Erythroblast (primary cell): ENCODE results near the gene CHST6.
"Not testable (repeated sequence)": the region's sequence is repeated elsewhere in the genome, so short reads cannot be mapped to it uniquely, and the experiment has no call there.

Experiments used
- DNase-seq, 2 experiments: peaks; one replicate each; lab custom pipeline; 2025; lab: John Stamatoyannopoulos, UW
- GATA1 ChIP-seq: IDR thresholded peaks from 2 replicates; pipeline ENCODE4 v1.6.1; 2011; ENCODE audit warnings: low read depth, mild to moderate bottlenecking, control low read depth, low read length, moderate library complexity
- POLR2A ChIP-seq: IDR thresholded peaks from 2 replicates; pipeline ENCODE4 v1.6.1; 2011; ENCODE audit warnings: mild to moderate bottlenecking, low read length

CHST6 gene

DNA sequence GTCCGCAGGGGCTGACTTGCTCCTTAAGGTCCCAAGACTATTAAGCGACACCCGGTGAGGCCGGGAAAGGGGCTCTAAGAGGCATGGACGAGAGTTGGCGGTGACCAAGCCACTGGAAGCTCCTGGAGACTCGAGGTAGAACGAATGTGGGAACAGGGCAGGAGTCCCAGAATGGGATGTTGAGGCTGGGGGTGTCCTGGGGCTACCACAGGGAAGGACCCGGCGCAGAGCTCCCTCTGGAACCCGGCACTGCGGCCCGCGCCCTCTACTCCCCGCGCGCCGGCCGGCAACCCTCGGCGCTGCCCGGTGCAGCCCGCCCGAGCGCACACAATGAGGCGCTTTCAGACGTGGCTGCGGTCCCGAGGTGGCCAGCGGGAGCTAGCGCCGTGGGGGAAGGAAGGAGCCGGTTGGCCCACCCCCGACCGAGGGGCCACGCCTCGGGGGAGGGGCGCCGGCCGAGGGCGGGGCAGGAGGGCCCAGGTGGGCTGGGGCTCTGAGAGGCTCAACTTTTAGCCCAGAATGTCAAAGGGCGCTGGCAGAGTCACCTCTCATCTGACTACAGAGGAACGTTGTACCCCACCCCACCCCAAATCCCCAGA lies at the start of gene CHST6:
CHST6 (minus strand) TSS at position 366 of the 599 bp plus-strand sequence. CDS start 15,613 bp downstream, outside the sequence.
- no peak for TF ChIP-seq POLR2A
- TF ChIP-seq GATA1: no peak
- DNase-seq: no peak

DNA sequence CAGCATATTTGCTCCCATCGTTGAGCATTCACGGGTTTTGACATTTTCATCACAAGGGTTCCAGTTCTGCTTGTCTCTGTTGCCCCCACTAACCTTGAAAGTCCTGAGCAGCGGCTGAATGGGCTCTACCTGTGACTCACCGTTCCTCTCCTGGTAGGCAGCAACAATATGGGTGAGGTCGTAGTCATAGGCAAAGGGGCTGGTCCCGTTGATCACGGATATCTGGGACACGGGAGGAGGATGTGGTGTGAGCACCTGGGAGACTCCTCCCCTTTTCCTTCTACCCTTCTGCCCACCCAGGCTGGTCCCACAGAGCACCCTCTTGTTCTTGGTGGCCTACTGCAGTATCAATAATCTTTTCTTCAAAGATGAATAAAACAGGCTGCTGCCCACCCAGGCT lies 47.2 kb upstream of the CHST6 start:
- not testable (repeated sequence) for DNase-seq

DNA sequence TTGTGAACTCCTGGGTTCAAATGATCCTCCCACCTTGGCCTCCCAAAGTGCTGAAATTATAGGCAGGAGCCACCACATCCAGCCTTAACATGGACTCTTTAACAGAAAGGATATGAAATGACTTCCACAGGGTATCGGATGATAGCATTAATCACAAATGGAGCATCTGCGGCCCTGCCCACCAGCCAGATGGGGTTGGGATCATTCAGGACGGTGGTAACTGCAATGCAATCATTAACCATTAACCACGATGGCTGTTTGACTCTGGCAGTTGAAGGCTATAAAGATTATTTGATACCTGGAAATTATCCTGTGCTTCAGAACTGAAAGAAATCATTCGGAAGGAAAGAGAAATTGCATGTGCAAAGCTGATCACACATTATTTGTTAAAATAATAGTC lies 46.0 kb upstream of the CHST6 start:
- TF ChIP-seq POLR2A: no peak
- TF ChIP-seq GATA1: no peak
- DNase-seq: no peak

DNA sequence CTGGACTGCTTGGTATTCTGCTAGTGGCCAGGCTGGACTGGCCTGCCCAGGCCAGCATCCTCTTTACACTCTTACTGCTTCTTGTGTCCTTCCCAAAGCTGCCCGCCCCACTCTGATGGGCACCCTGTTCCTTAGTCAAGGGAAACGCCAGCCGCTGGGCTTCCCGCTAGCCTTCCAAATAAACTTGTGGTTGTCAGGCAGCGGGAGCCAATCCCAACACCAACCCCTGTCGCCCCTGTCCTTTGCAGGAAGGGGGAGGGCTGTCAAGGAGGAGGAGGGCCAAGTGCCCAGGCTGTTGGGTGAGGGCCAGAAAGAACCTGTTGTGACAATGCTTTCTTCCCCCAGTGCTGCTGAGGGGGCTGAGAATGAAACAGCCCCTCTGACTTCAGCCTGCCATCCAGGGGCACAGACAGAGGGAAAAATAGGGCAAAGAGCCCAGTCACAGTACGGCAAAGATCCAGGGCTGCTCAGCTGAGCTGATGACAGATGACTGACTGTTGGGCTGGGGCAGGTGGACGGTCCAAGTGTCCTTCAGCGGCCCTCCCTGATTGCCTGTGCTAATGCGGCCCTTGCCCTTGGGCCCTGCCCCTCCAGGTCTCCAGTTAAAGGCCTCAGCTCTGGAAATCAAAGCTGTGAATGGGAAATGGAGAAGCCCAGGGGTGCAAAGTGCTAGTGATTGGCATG lies 43.8 kb upstream of the CHST6 start:
- not testable (repeated sequence) for DNase-seq

DNA sequence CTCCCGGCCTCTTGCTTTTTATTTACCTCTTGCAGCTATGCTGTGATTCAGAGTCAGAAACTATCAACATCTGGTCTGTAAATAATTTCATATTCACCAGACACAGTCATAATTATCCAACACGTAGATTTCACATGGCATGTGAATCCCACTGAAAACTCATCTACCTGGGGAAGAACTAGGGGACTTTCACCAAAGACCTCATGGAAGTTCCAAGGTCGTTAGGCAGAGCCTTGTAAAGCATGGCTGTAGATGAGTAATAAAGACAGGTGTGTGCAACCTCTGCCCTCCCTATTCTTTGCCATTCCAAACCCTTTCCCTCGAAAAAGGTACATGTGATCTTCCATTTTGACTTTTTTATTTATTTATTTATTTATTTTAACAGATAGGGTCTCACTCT lies 42.5 kb upstream of the CHST6 start:
- DNase-seq: no peak
- TF ChIP-seq GATA1 (no peak), POLR2A (no peak)

GRCh38 chr16:75535901-75536300 lies 40.7 kb upstream of the CHST6 start, which contains the start of gene CHST5:
TSS of gene CHST5 (minus strand) at chr16:75536108. CDS start at chr16:75530384, 5,724 bp downstream.
- no peak for TF ChIP-seq GATA1
- TF ChIP-seq POLR2A: no peak
- no peak for DNase-seq

DNA sequence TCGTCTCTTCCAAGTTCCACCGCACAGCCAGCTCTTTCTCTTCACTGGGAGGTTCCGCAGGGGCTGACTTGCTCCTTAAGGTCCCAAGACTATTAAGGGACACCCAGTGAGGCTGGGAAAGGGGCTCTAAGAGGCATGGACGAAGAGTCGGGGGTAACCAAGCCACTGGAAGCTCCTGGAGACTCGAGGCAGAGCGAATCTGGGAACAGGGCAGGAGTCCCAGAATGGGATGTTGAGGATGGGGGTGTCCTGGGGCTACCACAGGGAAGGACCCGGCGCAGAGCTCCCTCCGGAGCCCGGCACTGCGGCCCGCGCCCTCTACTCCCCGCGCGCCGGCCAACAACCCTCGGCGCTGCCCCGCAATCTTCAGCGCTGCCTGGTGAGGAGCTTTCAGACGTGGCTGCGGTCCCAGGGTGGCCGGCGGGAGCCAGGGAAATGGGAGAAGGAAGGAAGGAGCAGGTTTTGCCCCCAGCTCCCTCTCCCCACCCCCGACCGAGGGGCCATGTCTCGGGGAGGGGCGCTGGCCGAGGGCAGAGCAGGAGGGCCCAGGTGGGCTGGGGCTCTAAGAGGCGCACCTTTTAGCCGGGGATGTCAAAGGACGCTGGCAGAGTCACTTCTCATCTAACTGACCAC lies 40.1 kb upstream of the CHST6 start:
- TF ChIP-seq POLR2A: no peak
- TF ChIP-seq GATA1: no peak
- DNase-seq: no peak

DNA sequence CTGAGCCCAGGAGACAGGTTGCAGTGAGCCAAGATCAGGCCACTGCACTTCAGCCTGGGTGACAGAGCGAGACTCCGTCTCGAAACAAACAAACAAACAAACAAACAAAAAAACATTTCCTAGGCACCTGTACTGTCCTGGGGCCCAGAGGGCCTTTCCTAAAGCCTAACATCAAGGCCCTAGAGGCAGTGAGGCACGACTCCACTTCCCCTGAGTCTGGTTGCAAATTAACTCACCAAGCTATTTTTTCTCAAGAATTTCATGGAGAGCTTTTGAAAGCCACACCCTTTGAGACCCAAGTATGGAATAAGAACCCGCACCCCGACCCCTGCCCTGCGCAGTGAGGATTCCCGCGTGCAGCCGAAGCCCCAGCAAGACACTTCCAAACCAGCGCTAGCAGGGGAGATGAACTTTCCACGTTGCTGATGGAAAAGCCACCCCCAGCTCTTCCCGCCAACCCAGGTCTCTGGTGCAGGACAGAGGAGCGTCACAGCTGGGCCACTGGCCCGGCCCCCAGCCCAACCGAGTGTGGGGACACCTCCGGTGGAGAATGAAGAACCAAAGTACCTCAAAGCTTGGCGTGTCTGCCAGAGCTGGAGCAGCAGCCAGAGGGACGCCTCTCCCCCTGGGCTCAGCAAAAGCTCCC lies 39.4 kb upstream of the CHST6 start:
- DNase-seq: no peak
- no peak for TF ChIP-seq GATA1
- TF ChIP-seq POLR2A: no peak

DNA sequence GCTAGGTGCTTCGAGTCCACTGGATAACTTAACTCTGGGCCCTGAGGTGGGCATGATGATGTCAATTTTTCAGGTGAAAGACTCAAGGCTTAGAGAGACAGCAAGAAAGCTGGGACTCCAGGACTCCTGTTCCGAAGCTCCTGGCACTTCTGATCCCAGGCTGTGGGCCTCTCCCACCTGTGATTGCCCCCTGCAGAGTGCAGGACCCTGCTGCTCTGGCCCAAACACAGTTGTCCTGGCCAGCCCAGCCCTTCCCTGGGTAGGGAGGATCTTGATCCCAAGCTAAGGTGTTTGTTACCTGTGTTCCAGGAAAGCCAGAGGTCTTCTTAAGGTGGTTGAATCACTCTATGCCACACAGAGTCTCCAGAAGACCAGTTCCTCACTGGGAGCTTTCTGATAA lies 37.5 kb upstream of the CHST6 start:
- no peak for TF ChIP-seq GATA1
- no peak for TF ChIP-seq POLR2A
- no peak for DNase-seq

DNA sequence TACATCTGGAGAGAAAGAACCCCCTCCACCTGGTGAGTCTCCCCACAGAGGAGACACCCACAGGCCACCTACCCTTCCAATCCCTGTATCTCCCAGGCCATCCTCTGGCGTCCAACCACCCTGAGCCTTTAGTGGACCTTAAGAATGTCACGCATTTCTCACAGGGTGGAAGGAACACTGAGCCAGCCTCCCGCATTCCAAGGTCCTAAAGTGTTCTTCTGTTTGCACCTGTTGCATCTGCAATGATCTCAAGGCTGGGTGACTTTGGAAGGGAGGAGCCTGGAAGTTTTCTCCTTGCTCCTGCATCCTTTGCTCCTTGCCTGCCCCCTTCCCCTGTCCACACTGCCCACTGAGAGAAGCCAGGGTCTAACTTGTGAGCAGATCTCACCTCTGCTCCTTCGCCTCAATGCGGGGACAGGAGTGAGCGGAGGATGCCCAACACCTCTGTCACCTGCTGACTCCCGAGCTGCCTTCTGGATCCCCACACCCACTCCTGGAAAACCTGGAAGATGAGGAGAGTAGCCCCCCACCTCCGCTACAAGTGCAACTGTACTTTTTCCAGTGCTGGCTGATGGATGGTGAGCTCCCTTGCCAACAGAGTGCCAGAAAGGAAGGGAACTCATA lies 37.0 kb upstream of the CHST6 start:
- TF ChIP-seq GATA1: no peak
- TF ChIP-seq POLR2A: no peak
- DNase-seq: no peak

DNA sequence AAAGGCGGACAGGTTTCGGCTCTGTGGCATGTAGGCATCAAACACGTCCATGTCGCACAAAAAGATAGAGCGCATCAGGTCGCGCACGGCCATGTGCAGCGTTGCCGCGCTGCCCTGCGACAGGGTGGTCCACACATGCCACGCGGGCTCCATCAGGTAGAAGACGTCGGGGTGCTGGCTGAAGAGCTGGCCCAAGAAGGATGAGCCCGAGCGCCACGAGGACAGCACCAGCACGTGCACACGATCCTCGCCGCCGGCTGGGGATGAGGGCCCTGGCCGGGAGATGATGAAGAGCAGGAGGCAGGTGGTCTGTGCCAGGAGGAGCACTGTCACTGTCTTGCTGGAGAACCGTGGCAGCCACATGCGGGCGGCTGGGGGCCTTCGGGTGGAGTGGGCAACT lies 34.7 kb upstream of the CHST6 start:
- TF ChIP-seq GATA1 (no peak), POLR2A (no peak)
- DNase-seq: no peak

DNA sequence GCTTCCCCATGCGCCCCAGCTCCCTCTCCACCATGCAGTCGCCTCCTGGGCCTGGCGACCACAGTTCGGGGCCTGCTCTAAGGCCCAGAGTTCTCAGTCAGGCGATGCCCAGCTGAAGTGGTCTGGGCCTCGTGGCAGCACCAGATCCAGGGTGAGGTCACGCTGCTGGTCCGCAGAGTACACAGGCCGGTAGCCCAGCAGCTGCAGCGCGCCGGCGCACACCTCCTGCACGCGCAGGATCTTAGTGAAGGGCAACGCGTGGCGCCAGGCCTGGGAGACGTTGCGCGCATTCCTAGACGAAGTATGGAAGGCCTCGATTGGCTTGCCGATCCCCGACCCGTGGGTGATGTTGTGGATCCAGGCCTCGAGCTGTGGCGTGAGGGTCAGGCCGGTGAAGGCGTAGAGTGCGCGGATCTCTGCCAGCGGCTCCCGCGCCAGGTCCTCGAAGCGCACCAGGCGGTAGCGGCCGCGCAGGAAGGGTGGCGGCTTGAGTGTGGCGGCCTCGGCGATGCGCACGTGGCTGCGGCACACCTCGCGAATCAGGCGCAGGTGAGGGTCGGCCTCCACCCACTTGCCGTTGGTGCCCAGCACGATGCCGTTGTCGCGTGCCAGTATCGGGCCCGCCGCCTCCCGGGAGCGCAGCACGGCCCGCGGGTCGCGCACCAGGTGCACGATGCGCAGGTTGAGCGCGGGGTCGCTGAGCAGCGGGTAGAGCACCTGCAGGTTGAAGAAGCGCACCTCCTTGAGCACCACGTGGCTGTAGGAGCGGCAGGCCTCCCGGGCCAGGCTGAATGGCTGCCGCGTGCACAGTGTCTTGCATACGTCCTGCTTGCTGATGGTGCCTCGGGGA lies 34.0 kb upstream of the CHST6 start:
- DNase-seq: no peak
- TF ChIP-seq GATA1 (no peak), POLR2A (no peak)

GRCh38 chr16:75527825-75528299 lies 32.6 kb upstream of the CHST6 start:
- no peak for DNase-seq
- no peak for TF ChIP-seq GATA1
- TF ChIP-seq POLR2A: no peak
